ENCODE data around the gene KCNH4.

DNA sequence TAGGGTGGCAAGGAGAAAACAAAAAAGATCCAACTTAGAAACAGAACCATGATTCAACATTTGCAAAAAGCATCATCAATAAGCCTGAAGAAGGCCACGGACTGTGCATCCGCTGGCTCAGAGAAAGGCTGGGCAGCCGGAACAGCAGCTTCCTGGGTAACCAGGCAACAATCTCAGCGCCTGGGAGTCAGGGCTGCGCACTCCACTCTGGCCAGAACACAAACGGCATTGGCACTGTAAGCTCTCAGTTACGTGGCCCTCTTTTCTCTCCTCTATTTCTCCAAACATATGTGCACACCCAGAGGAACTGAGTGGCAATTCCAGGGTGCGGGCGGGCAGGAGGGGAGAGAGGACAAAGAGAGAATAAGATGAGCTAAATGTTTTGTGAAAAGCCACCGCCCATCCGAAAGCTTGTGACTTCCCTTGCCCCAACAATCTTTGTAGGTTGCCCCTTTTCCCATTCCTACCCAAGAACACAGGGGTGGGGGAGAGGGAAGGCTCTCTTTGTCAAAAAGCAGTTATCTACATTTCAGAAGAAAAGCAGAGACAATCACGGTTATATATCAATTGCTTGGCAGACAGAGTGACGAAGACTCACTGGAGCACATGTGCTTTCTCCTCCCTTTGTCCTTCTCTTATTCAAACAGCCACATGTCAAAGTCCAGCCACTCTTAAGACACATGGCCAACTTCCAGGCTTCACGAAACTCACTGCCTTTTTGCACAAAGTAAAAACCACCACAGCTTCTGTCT is 19.9 kb upstream of the KCNH4 start:
- TF ChIP-seq POLR2A (IDR thresholded peaks at IDR 0.05; ENCODE audit: low read length) (no peak), GATA1 (IDR thresholded peaks at IDR 0.05; ENCODE audit: low read depth, low read length) (no peak)

Data from erythroblast (primary cell).